CD1c-positive myeloid dendritic cell (primary cell): ENCODE measurements around the gene FOXK2.
"Not testable (repeated sequence)": the region's sequence is repeated elsewhere in the genome, so short reads cannot be mapped to it uniquely, and the experiment has no call there.

Experiments used
- DNase-seq: peaks from one replicate; pipeline ENCODE4 v3.0.0-alpha.2; 2016; ENCODE audit errors: extremely low spot score

Gene FOXK2

DNA sequence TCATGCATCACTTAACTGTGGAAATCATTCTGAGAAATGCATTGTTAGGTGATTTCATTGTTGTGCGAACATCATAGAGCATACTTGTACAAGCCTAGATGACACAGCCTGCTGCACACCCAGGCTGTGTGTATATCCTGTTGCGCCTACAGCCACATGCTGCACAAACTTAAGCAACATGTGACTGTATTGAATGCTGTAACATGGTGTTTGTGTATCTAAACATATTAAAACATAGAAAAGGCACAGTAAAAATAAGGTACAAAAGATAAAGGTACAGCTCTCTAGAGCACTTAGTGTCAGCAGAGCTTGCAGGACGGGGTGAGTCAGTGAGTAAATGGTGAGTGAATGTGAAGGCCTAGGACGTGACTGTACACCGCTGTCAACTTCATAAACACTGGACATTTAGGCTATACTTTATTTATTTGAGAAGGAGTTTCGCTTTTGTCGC, 11.9 kb downstream of the FOXK2 start:
- no peak for DNase-seq

DNA sequence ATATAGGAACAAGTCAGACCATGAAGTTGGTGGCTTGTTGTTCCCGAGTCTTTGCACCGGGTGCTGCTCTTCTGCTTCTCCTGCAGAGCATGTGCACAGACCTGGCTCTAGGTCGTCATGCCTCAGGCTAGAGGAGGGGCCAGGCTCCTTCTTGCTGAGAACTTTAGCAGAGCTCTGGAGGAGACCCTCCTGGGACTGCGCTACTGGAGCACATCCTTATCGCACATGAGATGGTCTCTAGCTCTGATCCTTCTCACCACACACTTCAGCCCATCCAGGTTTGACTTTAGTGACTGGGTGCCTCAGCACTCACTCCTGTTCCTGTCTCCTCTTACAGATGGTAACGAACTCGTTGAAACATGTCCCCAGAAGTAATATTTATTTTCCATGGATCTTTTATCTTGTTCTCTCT, 14.9 kb downstream of the FOXK2 start:
- DNase-seq: no peak

DNA sequence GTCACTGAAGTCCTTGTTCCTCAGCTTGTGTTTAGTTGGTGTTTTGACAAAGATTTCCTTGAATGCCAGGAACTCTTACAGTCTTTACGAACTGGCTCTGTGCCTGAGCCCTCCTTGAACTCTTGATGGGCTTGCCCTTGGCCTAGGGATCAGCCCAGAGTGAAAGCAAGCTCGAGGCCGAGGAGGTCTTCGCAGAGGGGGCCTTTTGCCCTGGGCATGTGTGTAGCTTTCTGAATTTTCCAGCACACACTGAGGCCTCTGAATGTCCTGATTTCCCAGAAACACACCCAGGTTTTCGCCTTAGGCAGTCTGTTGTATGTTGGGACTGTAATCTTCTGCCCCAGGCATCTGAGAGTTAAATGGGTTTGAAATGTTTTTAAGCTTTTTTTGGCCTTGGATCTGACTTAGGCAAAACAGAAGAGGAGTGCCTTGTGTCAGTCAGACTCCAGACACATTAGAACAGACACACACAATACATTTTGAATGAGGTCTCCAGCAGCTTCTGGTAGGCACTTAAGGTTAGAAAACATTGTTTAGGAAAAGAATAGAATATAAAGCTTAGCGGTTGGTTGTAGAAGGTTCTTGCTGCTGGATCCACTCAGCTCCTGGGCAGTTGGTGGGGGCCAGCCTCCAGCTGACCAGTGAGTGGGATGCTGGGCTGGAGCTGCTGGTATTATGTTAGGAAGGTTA, 17.1 kb downstream of the FOXK2 start:
- no peak for DNase-seq

DNA sequence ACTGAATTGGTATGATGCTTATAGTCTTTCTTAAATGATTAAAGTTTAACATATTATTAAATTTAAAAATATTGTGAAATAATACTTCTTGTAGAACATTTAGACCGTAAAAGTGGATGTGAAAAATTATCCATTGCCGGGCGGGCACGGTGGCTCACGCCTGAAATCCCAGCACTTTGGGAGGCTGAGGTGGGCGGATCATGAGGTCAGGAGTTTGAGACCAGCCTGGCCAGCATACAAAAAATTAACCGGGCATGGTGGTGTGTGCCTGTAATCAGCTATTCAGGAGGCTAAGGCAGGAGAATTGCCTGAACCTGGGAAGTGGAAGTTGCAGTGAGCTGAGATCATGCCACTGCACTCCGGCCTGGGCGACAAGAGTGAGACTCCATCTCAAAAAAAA, 17.7 kb downstream of the FOXK2 start:
- not testable (repeated sequence) for DNase-seq

DNA sequence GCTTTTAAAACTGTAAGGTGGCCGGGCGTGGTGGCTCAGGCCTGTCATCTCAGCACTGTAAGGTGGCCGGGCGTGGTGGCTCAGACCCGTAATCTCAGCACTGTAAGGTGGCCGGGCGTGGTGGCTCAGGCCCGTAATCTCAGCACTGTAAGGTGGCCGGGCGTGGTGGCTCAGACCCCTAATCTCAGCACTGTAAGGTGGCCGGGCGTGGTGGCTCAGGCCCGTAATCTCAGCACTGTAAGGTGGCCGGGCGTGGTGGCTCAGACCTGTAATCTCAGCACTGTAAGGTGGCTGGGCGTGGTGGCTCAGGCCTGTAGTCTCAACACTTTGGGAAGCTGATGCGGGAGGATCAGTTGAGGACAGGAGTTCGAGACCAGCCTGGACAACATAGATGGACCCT, 19.5 kb downstream of the FOXK2 start:
- not testable (repeated sequence) for DNase-seq

DNA sequence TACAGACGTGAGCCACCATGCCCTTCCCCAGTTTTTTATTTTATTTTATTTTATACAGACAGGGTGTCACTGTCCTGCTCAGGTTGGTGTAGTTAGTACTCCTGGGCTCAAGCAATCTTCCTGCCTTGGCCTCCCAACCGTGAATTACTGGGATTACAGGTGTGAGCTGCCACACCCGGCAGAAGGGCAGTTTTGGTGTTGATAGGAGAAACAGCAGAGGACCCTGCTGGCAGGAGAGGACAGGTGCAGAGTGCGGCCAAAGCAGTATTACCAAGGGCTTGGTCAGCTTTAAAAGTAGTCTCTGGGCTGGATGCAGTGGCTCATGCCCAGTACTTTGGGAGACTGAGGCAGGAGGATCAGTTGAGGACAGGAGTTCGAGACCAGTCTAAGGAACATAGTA, 22.9 kb downstream of the FOXK2 start:
- DNase-seq: no peak

DNA sequence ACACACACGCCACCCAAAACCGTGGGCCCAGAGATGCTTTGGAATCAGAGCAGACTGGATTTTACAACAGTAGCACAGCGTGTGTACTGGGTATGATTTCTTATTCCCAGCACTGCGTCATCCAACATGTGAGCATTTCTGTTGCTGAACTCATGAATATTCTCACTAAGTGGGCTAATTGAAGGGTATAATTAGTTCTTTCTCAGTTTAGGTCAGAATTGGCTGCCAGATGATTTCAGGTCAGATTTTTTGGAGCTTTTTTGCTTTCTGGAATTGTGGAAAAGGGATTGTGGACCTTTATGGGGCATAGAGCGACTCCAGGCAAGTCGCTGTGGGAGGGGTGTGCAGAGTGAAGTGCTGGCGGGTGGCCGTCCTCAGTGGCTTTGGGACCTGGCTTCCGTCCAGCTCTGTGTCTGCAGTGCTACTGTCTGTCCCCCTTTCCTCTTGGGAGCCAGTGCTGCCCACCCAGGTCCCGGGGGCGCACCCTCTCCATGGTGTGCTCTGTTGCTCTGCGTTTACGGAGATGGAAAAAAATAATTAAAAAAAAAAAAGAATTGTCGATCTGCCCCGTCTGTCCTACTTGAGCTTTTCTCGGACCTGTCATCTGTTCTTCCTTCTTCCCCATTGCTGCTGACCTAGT, 25.0 kb downstream of the FOXK2 start:
- DNase-seq: no peak

DNA sequence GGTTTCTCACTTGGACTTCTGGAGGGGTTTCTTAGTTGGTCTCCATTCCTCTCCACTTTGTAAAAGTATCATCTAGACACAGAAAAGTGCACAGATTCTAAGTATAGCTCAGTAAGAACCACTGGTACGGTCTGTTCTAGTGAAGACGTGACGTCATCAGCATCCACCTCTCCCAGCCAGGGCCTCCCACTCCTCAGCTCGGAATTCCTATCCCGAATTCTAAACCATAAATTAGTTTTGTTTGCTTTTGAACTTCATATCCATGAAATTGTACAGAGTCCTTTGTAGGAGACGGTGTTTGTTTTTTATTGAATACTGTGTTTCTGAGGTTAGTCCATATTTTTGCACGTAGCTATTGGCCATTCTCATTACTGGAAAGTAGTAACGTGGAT, 25.5 kb downstream of the FOXK2 start:
- no peak for DNase-seq

DNA sequence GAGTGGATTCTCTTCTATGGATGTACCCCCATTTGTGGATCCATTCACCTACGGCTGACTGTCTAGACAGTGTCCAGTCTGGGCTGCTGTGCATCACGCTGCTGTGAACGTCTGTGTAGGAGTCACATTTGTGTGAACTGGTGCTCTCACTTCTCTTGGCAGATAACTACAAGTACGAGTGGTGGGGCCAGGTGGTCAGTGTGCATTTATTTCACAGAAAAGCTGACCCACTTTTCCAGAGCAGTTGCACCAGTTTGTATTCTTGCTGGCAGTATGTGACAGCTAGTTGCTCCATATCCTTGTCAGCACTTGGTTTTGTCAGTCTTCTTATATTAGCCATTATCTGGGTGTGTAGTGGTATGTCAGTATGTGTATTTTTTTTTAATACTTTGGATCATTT, 28.4 kb downstream of the FOXK2 start:
- DNase-seq: no peak

DNA sequence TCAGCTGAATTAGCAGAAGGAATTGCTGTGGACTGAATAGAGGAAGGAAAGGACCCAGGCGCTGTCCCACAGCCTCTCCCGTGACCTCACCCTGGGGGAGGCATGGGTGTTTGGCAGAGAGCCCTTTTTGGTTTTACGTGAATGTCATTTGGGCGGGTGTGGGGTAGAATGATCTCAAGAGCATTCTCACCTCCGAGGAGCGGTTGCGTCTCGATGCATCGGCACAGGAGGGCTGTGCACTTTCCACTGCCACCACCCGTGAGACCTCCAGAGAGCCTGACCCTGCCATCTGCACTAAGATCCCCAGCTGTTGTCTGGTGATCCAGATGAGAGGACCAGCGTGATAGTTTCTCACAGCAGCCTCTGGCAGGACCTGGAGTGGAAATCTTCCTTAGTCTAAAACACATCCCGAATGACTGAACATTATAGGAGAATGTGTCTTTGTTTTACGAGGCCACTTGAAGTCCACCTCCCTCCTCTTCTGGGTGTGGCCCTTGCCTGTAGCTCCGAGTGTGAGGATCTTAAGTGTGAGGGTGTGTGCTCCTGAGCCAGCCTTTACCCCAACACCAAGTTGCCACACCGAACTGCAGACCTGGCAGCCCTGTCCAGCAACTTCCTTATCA, 29.3 kb downstream of the FOXK2 start:
- DNase-seq: peak; percentile 87

DNA sequence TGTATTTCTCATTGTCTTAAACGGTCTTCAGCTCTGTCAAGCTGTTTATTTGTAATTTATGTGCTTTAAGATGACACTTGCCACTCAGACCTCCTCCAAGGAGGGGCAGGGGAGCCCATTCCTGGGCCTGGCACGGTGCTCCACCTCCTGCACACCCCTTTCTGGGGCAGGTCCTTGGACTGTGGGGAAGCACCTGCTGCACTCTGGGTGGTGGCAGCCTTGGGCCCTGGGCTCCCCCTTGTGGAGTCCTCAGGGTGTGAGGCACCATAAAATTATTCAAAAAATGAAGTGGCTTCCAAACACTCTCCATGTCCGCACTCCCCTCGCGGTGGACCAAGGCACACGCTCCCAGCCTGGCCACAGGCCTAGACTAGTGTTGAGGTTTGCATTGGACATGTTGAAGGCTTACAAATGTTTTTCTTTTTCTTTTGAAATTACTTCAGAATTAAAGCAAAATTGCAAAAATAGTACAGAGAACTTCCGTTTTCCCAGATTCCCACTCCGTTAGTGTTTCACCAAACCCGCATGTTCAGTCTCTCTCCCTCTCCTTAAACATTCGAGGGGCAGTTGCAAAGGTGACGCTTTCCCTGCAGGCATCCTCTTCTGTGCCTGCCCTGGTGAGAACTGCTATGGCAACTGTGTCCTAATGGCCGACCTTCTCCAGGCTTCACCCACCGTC, 32.4 kb downstream of the FOXK2 start:
- peak; percentile 82 for DNase-seq

DNA sequence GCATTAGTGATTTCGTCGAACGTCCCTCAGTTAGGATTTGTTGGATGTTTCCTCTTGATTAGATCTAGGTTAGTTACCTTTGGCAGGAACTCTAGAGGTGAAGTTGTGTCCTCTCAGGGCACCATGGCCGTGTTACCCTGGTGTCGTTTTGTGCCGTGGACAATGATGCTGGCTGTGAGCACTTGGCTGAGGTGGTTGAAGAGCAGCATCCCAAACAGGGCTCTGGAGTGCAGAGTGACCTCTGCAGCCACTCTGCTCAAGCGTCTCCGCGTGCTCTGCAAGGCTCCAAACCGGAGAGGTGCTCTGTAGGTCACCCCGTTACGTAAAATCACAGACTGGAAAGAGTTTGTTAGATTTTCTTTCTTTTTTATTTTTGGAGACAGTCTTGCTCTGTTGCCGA, 33.0 kb downstream of the FOXK2 start:
- DNase-seq: no peak

DNA sequence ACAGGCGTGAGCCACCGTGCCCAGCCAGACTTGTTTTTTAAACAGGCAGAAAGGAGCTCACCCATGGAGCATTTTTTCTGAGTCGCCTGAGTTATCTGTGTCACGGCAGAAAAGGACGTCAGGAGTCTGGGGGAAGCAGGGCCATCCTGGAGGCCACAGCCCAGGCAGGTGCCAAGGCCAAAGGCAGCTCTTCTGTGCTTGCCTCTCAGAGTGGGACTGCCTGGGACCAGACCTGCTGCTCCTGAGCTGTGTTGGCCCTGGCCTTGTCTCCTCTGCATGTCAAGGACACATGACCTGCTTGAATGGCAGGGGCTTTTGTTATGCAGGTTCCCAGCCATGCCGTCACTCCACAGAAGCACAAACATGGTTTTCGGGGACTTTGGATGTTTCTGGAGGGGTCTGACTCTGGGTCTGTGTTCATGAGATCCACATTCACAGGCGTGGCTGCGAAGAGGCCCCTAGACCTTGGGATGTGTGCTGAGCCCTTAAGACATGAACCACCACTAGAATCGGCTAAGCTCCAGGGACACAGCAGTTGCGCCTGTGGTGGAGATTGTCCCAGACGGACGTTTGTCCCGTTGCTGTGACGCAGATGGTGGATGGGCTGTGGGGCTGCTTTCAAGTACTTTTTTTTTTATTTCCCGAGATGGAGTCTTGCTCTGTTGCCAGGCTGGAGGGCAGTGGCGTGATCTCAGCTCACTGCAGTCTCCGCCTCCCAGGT, 33.8 kb downstream of the FOXK2 start:
- DNase-seq: no peak

DNA sequence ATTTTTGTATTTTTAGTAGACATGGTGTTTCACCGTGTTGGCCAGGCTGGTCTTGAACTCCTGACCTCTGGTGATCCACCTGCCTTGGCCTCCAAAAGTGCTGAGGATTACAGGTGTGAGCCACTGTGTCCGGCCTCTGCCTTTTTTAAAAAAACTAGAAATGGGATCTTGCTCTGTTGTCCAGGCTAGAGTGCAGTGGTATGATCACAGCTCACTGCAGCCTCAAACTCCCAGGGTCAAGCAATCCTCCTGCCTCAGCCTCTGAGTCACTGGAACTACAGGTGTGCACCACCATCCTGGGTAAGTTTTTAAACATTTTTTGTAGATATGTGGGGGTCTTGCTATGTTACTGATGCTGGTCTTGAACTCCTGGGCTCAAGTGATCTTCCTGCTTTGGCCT, 38.0 kb downstream of the FOXK2 start:
- DNase-seq: not testable (repeated sequence)

DNA sequence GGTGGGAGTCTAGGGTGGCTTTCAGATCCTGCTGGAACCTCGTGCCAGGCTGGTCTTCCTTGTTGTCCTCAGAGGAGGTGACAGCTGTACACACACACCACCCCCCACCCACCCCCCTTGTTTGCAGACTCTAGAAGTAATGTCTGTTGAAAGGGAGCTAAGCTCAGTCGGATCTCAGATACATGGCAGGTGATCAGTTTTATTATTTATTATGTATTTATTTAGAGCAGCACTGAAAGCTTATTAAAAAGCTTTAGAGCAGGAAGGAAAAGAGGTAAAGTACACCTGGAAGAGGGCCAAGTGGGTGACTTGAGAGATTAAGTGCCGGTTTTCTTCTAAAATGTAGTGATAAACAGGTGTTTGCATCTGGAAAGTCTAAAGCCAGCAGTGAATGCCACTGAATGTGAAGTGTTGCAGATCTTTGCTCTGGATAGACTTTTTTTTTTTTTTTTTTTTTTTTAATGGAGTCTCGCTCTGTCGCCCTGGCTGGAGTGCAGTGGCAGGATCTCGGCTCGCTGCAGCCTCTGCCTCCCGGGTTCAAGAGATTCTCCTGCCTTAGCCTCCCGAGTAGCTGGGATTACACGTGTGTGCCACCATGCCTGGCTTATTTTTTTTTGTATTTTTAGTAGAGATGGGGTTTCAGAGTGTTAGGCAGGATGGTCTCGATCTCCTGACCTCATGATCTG, 40.2 kb downstream of the FOXK2 start:
- no peak for DNase-seq

DNA sequence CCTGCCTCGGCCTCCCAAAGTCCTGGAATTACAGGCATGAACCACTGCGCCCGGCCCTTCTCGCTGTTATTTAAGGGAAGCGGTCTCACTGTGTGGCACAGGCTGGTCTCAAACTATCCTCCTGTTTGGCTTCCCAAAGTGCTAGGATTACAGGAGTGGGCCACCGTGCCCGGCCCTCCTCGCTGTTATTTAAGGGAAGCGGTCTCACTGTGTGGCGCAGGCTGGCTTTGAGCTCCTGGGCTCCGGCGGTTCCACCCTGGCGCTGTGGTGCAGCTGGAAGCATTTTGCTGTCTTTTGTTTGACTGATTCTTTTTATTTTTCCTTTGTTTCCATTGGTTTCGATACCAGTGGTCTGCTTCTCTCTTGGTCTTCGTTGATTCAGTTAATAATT, 40.7 kb downstream of the FOXK2 start:
- no peak for DNase-seq

DNA sequence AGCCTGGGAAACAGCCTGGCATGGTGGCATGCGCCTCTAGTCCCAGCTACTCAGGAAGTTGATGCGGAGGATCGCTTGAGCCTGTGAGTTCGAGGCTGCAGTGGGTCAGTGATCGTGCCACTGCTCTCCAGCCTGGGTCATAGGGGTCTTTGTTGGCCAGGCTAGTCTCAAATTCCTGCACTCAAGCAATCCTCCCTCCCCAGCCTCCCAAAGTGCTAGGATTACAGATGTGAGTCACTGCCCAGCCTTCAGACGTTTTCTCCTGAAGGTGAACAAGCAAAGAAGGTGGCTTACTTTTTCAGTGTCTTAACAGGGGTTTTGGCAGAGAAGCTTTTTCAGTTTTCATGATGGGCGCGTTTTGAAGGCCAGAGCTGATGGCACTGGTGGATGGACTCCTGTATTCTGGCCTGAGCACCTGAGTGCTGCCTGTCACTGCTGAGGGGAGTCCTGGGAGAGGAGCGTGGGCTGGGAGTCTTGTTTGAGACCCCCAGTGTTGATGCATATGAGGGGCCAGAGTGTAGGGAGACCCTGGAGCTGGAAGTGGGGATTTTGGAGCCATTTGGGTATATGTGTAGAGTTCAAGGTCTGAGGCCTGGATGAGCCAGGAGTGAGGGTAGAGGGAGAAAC, 41.4 kb downstream of the FOXK2 start:
- DNase-seq: no peak

DNA sequence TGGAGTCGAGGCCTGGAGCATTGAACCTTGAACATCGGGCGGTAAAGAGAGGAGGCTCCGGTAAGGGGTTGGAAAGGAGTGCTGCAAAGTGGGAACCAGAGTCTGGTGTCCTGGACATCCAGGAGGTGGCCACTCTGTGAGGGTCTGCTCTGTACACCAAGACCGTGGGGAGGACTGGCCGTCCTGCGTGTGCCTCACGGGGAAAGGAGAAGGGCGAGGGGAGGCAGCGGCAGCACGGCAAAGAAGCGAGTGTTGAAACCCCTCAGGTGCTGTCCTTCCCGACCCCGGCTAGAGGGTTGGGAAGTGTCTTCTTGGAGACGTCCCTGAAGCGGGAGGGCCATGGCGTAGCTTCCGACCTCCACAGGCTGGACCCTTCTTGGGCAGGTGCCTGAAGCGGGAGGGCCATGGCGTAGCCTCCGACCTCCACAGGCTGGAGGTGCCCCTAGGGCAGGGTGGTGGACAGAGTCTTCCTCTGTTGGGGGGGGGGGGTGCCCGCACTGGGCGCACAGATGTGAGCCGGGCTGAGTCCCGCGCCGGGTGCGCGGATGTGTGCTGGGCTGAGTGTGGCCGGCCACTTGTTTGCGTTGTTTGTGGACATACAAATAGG, 42.0 kb downstream of the FOXK2 start:
- no peak for DNase-seq

DNA sequence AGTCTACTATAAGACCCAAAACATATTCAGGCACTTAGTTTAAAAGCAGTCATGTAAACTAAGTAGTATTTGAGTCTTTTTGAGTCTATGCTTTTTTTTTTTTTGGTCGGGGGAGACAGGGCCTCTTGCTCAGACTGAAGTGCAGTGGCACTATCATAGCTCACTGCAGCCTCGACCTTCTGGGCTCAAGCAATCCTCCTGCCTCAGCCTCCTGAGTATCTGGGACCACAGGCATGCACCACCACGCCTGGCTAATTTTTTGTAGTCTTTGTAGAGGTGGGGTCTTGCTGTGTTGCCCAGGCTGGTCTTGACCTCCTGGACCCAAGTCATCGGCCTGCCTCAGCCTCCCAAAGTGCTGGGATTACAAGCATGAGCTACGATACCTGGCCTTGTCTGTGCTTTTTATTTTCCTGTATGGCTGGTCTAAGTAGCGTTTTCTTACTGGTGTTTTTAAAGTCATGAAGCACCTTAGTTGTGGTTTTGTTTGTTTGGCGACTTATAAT, 43.2 kb downstream of the FOXK2 start:
- DNase-seq: not testable (repeated sequence)

DNA sequence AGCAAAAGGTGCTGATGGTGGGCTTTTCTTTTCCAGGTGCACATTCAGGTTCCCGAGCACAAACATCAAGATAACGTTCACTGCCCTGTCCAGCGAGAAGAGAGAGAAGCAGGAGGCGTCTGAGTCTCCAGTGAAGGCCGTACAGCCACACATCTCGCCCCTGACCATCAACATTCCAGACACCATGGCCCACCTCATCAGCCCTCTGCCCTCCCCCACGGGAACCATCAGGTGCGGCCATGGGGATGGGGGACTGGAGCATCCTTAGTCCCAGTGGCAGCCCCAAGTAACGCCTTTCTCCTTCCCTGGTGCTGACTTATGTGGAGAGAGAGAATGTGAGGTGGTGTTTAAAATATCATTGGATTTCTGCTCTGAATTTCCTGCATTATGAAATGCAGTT, 43.8 kb downstream of the FOXK2 start:
- DNase-seq: no peak
